CD4-positive, alpha-beta T cell treated with Interleukin-21 for 1 hour (primary cell): Measurements from ENCODE around the gene ATP8B4.

Source experiments
- DNase-seq: peaks from one replicate; pipeline ENCODE4 v3.0.0-alpha.2; 2020

ATP8B4 gene

DNA sequence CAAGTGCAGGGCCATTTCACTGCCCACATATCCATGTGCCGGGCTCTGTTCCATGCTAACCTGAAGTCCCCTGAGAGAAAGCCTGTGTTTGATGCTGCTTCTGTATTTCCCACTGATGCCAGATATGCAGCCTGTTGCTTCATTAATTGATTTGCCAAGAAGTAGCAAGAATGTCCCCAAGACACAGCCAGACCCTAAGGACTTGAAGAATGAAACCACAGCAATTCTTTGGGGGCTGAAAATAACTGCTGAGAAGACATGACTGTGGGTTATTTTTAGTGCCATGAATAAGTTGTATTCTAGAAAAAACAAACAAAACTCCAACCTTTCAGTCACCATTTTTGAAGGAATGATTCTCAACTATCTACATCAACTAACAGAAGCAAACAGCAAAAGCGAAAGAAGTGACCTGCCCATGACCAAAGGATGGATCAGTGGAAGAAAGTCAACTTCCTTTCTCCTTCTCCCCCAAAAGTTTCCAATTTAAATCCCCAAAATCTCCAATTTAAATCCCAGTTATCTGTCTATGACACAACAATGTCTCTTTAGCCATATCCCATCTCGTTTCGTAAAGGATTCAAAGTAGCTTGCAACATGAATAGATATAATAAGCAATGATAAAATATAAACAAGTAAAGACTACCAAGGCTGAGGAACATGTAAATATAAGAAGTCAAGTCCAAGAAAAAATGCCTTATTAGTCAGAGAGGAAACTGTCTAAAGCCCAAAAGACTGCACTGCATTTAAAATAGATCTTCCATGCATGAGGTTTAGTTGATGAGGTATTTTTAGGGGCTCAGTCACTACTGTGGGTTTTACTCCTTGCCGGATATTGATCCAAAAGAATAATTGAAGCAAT, 271.4 kb downstream of the ATP8B4 start:
- no peak for DNase-seq

DNA sequence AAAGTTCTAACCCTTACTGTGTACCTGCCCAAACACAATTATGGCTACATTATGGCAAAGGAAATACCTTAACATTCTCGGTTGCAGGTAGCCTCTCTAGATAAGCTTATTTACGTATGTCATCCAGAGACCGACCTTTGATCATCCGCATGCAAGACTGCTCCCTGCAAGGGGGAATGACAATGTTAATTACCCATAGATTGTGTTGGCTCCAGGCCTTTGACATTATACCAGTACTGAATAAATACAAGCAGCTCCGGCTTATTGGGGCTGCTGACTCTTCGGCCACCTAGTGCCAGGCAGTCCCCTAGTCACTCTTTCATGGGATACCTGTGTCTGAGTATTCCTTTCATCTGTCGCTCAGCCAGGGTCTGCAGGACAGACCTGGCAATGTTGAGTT, 274.6 kb downstream of the ATP8B4 start:
- DNase-seq = no peak

DNA sequence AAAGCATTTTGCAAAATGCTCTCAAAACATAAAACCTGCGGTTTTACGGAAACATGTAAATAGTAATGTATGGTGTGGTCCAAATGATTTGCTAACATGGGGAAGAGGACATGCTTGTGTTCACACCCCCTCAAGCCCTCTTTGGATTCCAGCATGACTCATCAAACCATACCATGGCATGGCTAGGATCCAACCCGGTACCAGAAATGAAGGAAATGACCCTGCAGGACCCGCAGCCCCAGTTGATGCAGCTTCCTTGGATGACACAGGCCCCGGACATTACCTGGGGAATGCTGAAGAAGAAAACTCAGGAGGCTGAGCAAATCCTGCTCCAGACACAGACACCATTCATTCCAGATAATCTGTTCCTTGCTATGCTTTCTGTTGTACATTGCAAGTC, 275.3 kb downstream of the ATP8B4 start:
- DNase-seq = no peak

DNA sequence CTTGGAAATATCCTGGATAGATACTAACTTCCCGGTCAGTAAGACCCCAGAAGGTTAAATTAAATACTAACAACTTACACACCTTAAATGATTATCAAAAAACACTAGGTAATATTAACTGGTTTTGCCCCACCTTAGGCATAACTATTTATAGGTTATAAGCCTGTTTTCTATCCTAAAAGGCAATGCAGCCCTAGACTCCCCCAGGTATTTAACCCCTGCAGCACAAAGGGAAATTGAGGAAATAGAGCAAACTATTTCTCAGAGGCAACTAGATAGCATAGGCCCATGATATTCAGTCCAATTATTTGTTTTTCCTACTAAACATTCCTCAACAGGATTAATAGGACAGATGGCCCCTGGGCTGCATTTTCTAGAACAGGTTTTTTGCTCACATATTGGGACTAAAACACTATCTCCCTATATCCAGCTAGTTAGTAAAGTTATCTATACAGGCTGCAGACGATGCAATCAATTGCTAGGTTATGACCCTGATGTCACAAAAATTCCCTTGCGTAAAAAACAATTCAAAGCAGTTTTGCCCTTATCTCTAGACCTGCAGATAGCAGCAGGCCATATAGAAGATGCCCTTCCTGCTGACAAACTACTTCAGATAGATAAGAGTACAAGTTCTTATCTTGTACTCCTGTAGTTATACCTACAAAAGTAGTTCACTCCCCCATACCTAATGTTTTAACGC, 276.9 kb downstream of the ATP8B4 start:
- no peak for DNase-seq

DNA sequence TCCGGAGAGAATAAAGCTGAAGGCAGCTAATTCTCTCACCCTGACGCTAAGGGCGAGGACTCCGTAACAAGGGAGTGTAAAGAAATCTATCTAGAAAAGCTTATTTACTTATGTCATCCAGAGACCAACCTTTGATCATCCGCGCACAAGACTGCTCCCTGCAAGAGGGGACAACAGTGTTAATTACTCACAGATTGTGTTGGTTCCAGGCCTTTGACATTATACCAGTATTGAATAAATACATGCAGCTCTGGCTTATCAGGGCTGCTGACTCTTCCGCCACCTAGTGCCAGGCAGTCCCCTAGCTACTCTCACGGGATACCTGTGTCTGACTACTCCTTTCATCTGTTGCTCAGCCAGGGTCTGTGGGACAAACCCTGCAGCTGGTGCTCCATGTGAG, 286.5 kb downstream of the ATP8B4 start:
- DNase-seq = no peak

DNA sequence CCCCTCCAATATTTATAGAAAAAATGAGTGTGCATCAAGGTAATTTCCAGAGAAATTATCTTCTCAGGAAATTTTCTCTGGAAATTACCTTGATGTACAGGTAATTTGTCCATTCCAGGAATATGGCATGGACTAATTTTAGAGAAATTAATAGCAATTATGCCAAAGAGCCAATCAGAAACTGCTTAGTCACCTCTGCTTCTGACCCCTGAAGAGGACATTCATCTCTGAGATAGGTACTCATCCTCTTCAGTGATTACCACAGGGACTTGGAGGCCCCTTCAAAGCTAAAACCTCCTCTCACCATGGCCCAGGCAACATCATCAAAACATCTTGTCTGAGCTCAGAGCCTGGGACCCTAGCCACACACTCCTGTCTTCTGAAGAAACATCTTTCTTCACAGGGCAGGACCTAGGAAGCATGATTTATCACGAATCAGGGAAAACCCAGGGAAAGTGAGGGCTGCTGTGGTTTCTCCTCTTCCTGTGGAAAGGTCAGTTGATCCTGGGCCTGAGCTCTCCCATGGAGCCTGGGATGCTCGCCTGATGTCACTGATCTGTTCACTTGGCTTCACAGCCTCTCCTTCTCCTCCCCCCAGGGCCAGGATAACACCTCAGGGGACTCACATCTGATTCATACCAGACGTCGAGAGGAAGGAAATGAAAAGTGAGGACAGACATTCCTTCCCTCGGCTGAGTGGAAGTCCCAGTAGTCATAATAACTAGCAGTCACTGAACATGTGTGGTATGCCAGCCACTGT, 287.6 kb downstream of the ATP8B4 start:
- DNase-seq = no peak

DNA sequence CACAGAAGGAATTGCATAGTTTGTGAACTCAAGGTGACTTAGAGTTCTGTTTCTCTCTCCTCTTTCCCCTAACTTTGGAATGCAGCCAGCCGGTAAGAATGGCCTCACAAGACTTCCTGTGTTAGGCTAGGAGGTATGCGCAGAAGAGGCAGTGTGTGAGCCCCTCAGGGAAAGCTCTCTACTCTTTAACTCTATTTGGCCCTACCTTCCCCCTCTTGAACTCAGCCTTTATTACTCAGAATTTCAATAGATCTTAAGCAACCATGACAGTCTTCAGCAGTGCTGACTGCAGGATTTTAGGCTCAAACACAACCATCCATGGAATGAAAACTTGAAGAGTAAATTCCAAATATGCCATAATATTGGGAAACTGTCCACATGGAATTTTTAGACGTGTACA, 288.6 kb downstream of the ATP8B4 start:
- DNase-seq = no peak

DNA sequence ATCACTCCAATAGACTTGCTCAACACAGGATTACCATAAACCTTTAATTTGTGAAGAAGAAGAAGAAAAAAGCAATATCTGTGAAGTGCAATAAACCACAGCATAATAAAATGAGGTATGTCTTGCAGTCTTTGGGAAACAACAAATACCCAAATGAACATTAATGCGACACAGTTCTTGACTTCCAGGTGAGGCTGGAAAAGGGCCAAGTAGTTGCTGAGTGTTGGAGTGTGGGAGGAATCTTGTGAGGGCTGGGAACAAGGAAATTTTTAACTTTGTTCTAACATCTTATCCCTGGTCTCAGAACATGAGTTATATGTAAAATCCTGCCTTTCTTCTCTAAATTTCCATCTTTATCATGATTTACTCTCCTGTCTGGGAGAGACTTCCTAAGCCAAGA, 291.7 kb downstream of the ATP8B4 start:
- DNase-seq = no peak

DNA sequence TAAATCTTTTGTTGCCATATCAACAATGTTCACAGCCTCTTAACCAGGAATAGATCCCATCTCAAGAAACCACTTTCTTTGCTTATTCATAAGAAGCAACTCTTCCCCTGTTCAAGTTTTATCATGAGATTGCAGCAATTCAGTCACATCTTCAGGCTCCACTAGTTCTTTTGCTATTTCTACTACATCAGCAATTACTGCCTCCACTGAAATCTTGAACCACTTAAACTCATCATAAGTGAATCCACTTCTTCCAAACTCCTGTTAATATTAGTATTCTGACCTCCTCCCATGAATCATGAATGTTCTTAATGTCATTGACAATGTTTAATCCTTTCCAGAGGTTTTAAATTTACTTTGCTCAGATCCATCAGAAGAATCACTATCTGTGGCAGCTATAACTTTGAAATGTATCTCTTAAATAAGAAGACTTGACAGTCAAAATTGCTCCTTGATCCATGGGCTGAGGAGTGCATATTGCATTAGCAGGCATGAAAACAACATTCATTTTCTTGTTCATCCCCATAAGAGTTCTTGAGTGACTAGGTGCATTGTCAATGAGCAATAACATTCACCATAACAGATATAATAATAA, 292.3 kb downstream of the ATP8B4 start:
- DNase-seq = no peak

DNA sequence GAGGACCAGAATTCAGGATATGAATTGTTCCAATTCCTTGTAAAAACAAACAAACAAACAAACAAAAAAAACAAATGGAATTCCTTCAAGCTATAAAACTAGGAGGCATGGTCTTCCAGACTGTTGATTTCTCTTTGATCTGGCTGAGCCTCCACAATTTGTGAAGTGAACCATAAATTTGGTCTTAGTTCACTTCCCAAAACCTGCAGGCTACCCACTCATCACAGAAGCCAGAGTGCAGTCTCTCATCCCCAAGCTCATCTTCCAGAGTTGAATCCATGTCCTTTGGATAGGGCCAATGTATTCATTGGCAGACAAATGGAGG, 294.3 kb downstream of the ATP8B4 start:
- DNase-seq = no peak

DNA sequence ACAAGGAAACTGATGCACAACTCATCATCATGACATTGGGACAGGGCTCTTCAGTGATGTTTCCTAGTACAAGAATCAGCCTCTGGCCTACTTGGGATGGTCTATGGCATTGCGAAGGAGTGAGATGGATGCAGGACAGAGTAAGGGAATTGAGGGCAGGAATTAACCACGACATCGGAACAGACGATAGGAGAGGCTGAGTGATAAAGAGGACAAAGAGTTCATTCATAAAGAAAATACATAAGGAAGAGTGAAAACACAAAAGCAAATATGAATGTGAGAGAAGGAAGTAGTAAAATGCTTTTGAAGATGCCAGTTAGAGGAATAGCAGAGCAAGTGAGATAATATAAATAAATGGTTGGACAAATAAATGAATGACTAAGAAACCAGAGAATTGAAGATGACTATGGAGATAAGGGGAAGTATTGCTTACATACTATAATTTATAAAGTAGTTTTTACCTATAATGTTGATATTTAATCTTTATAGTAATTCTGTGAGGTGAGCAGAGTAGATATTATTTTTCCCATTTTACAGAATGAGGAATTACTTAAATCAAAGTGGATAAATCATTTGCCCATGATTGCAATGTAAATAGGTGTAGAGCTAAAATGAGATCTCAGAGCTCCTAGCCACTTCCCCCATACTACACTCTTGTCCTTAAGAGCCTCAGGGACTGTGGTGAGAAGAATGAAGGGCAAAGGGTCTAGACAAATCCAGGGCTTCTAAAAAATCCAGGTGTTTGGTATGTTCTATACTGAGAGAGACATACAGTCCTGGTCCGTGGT, 294.9 kb downstream of the ATP8B4 start:
- DNase-seq = no peak

DNA sequence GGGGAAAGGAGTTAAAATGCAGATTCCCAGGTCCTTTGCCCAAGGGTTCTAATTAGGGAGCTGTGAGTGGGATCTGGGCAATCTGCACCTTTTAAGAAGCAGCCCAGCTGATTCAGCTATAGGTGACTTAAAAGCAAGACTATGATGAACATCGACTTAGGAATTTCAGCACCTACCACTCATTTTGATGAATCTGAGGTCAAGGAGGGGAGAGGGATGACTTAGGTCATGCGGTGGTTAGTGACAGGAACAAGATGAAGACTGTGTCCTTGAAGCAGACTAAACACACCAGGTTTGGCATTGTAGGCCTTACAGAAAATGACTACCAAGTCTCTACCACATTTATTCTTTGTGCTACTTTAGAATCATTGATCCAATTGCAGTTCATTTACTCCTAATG, 301.9 kb downstream of the ATP8B4 start:
- no peak for DNase-seq

DNA sequence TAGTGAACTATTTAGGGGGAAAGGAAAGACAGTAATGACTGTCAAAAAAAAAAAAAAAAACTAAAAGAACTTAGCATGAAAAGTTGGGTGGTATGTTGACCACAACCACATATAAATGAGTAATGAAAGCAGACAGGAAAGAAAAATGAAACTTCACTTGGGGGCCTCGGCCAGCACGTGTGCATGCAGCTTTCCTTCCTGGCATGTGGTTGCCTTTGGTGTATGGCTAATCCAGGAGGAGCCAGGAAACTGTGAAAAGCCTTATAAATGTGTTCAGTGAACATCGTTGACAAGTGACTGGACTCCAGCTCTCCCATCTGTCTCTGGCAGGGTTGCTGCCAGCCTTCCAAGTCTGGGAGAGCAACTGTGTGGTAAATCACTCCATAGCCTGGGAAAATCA, 303.1 kb downstream of the ATP8B4 start:
- no peak for DNase-seq

DNA sequence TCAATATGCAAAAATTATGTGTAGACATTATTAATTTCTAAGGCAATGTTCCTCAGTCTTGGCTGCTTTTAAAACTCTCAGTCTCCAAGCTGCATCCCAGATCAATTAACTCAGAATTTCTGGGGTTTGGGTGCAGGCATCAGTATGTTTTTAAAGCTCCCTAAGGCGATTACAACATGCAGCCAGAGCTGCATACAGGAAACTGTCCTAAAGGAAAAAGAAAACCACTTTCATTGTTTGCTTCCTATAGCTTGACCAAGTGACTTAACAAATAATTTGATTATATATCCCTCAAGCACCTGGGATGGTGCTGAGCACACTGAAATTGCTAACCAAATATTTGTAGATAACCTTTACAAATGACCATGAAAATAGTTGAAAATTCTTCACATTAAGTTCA, 303.5 kb downstream of the ATP8B4 start:
- DNase-seq = no peak

DNA sequence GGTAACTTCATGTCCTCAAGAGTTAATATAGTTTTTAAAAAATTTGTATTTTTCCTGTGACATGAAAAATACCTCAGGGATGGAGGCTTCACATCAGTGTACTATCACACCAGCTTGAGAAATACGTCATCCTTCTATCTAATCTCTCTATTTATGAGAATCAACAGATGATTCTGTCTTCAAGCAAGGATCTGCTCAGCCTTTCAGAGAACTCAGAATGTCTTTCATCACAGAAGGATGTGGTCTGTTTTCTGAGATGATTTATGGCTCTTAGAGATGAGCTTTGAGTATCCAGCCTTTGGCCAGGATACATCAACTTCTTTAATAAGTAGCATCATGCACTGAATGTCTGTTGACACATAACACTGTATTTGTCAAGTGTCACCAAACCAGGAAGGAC, 304.3 kb downstream of the ATP8B4 start:
- no peak for DNase-seq

DNA sequence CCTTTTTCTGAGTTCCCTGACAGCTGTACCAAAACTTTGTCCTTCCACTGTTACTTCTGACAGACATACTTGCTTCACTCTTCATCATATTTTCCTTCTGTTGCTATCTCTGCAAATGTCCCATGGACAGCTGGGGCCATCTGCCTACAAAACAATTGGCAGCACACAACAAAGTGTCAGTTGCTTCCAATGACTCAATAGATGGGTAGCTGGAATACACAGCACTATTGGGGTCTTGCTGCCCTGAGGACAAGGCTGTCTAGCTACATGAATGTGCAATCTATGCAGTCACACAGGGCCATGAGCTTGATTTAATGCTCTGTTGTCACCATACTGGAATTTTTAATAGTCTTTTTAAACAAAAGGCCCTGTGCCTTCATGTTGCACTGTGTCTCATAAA, 305.4 kb downstream of the ATP8B4 start:
- no peak for DNase-seq

DNA sequence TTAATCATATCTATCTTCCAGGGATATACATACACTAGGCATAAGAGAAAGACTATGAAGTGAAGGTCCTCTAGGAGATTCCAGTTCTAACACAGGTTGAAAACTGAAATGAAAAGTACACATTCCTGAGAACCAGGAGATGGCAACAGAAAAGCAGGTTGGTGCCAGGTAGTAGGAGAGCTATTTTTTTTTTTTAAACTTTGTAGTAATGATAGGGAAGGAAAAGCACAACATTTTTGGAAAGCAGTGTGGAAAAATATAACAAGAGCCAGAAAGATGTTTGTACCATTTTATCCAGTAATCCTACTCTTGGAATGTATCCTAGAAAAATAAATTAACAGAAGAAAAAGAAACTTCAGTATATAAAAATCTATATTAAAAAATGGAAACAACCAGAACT, 308.3 kb downstream of the ATP8B4 start:
- no peak for DNase-seq

DNA sequence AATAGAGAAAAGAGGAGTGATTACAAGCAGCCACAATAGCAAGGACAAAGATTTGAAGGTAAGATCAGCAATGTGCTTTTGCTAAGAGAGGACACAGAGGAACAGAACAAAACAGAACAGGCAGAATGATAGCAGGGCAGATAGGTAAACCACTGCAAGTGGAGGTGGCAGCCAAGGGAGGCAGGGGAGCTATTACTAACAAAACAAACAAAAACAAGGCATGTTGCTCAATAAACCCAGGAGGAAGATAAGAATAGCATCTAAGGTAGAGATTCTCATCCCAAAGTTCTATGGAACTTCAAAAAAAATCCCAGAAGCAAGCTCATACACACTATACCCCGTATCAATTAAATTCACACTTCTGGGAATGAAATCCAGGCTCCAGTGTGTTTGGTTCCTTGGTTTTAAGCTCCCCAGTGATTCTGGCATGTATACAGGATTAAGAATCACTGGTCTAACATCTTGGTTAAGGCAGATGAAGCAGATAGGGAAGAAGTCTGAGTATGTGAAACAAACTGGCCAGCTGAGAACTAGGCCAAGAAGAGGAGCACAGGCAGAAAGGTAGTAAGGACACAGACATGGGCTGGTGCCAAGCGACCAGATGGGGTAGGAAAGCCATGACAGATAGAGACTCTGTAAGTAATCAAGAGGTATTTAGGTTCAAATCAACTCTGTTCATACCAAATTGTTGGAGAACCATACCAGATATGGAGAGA, 309.0 kb downstream of the ATP8B4 start:
- DNase-seq = no peak

DNA sequence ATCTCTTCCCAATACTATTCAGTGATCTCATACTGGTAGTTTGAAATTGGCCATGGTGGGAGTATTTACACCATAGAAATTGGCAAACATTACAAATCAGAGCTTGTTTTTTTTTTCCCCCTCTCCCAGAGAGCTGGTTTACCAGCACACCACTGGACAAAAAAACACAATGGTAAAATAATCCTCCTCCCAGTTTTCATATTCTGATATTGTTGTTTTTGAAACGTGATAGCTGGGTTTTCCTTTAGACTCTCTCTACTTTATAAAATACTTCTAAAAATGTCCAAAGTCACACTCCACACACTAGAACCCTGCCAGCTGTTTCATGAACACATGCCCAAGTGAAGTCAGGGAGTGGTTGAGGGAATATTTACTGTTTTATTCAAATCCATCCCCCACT, 310.7 kb downstream of the ATP8B4 start:
- DNase-seq = no peak
